HG02938 (cell line): ENCODE results near the gene LPO.
A peak's percentile ranks its signal among the peaks of the same experiment; 100 is the strongest.

Experiments used
- ATAC-seq: cut with Tn5 transposase; IDR thresholded peaks from one replicate; pipeline ENCODE4 v1.9.1; 2021; ENCODE audit warnings: mild to moderate bottlenecking, moderate library complexity; ENCODE audit not compliant: unreplicated experiment

Gene LPO

GRCh38 chr17:58238147-58238634 lies at the start of gene LPO:
Gene LPO (plus strand): TSS chr17:58238584. CDS start chr17:58242980, 4,396 bp downstream.
- ATAC-seq, result no peak

- no peak for ATAC-seq
These were observed 48.8 kb upstream of the LPO start for GRCh38 chr17:58189436-58190146.

DNA sequence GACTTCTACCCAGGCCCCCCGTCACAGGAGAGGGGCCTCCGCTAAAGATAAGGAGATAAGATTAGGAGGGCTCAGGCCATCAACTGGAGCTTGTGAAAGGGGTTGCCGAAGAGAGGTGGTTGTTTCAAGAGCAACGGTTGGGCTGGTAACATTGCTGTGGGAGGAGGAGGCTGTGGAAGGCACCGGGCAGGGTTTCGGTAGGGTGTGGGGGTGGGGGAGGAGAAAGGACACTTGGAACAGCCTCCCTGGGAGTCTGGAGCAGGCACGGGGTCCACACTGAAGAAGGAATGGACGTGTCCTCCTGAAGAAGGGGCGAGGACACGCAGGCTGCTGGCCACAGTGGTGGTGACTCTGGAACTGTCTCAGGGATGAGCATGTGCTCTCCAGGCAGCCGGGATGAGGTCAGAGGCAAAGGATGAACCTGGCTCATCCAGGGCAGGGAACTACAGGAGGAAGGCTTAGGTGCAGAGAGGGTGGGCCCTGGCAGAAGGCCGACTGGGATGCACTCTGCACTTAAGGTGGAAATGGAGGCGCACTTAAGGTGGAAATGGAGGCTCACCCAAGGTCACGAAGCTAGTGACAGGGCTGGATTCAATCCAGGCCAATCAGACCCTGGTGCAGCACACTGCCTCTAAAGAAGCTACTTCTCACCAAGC lies 47.0 kb upstream of the LPO start:
- ATAC-seq, result no peak

GRCh38 chr17:58192612-58193011 lies 45.8 kb upstream of the LPO start, which contains the start of gene EPX:
Gene EPX (plus strand): TSS chr17:58192726. CDS start chr17:58192847, 121 bp downstream.
- no peak for ATAC-seq

- ATAC-seq, result no peak
These were observed 44.6 kb upstream of the LPO start for GRCh38 chr17:58193641-58194255.

DNA sequence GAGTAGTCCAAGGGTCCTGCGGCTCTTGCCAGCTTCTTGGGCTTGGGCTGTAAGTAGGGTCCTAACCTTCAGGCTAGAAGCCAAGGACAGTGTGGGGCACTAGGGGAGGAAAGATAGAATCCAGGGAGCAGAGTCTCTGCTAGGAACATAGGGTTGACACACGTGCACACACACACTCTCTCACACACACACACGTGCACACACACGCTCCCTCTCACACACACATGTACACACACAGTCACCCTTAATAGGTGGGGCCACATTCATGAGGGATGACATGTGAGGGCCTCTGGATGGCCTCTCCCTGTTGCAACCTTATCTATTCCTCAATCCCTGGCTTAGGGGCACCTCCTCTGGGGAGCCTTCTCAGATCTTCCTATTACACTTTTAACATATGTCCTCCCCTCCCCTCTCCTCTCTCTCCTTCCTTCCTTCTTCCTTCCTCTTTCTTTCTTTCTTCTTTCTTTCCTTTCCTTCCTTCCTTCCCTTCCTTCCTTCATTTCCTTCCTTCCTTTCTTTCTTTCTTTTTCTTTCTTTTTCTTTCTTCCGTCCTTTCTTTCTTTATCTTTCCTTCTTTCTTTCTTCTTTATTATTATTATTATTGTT lies 42.8 kb upstream of the LPO start:
- no peak for ATAC-seq

- no peak for ATAC-seq
These were observed 41.8 kb upstream of the LPO start for GRCh38 chr17:58196610-58197009.

DNA sequence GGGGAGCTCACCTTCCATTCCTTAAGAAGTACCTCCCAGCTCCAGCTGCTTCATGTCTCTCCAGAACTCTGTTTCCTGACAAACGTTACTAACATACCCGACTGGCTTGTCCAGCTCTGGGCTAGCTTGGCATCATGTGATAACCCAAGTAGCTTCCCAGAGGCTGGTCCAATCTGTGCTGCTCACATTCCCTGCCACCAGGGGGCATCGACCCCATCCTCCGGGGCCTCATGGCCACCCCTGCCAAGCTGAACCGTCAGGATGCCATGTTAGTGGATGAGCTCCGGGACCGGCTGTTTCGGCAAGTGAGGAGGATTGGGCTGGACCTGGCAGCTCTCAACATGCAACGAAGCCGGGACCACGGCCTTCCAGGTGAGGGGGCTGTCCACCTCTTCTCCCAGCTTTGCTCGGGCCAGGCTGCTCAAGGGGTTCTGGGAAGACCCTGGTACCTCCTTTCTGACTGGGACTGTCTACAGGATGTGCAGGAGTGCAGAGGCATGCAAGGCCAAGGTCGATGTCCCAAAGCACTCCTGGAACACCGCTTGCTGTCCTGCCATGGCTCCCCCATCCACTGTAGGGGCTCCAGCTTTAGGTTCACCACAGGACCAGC lies 38.3 kb upstream of the LPO start:
- no peak for ATAC-seq

DNA sequence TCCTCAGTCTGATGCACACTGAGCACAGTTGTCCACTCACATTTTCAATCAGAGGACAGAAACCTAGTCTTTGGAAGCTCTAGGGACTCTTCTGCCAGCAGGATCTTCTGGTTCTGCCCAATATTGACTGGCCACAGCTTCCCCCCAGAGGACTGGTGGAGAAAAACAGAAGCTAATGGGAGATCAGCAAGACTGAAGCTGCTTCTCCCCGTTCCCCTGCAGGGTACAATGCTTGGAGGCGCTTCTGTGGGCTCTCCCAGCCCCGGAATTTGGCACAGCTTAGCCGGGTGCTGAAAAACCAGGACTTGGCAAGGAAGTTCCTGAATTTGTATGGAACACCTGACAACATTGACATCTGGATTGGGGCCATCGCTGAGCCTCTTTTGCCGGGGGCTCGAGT lies 35.5 kb upstream of the LPO start:
- no peak for ATAC-seq

GRCh38 chr17:58204796-58205195 lies 33.6 kb upstream of the LPO start:
- no peak for ATAC-seq

- no peak for ATAC-seq
These were observed 32.4 kb upstream of the LPO start for GRCh38 chr17:58205936-58206335.

GRCh38 chr17:58207451-58207850 lies 30.9 kb upstream of the LPO start:
- no peak for ATAC-seq

GRCh38 chr17:58208344-58208743 lies 30.0 kb upstream of the LPO start:
- no peak for ATAC-seq

DNA sequence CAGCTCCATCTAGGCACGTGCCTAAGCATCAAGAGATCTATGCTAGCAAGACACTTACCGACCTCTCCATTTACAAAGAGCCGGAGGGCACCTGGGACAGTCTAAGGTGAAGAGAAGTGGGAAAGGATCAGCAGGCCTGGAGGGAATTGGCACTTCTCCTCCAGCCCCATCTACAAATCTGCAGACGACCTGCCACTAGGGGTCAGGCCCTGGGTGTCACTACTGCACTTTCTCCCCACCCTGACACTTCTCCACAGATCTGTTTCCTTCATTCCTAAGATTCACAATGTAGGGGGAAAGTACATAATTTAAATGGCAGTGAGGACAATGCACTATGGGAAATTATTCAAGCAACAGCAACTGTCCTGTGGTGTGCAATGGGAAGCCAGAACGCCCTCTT lies 27.5 kb upstream of the LPO start:
- no peak for ATAC-seq

- no peak for ATAC-seq
These were observed 22.7 kb upstream of the LPO start for GRCh38 chr17:58215685-58216084.

- no peak for ATAC-seq
These were observed 20.6 kb upstream of the LPO start for GRCh38 chr17:58217766-58218165.

- peak; percentile 92 for ATAC-seq
These were observed 19.2 kb upstream of the LPO start, which contains the start of gene MKS1 for GRCh38 chr17:58219007-58219788. Gene MKS1 (minus strand): TSS chr17:58219255. CDS start chr17:58219230, 25 bp downstream.

GRCh38 chr17:58219789-58220183 lies 18.6 kb upstream of the LPO start:
- no peak for ATAC-seq

- no peak for ATAC-seq
These were observed 14.1 kb upstream of the LPO start for GRCh38 chr17:58224315-58224714.

DNA sequence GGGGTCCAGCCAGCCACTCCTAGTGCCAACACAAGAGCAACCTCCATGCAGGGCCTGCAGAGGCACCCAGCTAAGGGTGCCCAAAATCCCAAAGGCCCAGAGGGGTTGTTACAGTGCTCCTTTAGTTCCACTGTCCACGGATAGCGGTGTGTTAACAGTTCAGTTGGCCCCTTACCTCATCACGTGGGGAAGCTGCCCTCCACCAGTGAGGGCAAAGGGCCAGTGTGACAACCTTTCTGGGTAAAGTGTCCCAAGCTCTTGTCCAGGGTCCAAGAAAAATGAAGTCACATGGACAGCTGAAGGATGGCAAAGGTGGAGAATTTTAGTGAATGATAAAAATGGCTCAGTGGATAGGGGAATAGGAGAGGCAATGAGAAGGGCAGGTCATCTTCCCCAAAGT lies 10.7 kb upstream of the LPO start:
- no peak for ATAC-seq
